Adrenal gland (tissue), 5 donors: ENCODE results near the gene ZBTB7B.

Experiments
- CTCF ChIP-seq, 6 experiments: fragments of 450-650 bp in 4 of 6; fragments of 200-600 bp in 2 of 6; sonication (generic) in 1 of 6; IDR thresholded peaks; 1 replicate in 5 of 6; 2 replicates in 1 of 6; pipeline versions ENCODE4 v1.5.1 to v1.8.0; 2016 to 2021; ENCODE audit warnings: antibody characterized with exemption in 6 of 6, mild to moderate bottlenecking in 2 of 6, moderate library complexity in 1 of 6
- POLR2A ChIP-seq, 2 donors: fragments of 450-650 bp; IDR thresholded peaks; one replicate each; pipeline ENCODE4 v1.6.1; 2017; ENCODE audit warnings: antibody characterized with exemption in 2 of 2, mild to moderate bottlenecking in 2 of 2, moderate library complexity in 1 of 2
- donor health status: DM: no; HTN: no; CAD: no.

GRCh38 chr1:155057104-155057503 is 54.5 kb downstream of the ZBTB7B start:
- TF ChIP-seq CTCF (IDR thresholded peaks at IDR 0.05) (no peak), POLR2A (IDR thresholded peaks at IDR 0.05) (no peak)
